A549 (cell line): ENCODE results near the gene ACBD6.

ENCODE experiments used
- CEBPB ChIP-seq, 2 experiments: fragments of >200 bp in 1 of 2; sonication (Bioruptor Twin) in 1 of 2; formaldehyde crosslinking in 1 of 2; IDR thresholded peaks; 2 replicates each; pipeline ENCODE4 v1.6.1; 2012 to 2016
- EP300 ChIP-seq, 2 experiments: fragments of >200 bp; sonication (Bioruptor Twin); formaldehyde crosslinking; IDR thresholded peaks; 2 replicates in 1 of 2; 3 replicates in 1 of 2; pipeline ENCODE4 v1.6.1; 2016 to 2017
- GATA3 ChIP-seq: IDR thresholded peaks from 2 replicates; pipeline ENCODE4 v1.6.1; 2012; ENCODE audit warnings: borderline replicate concordance
- KDM1A ChIP-seq: fragments of 200-600 bp; sonication (generic); IDR thresholded peaks from 2 replicates; pipeline ENCODE4 v1.6.1; 2016; ENCODE audit warnings: low read depth, mild to moderate bottlenecking
- KDM5A ChIP-seq: fragments of 200-600 bp; sonication (generic); IDR thresholded peaks from 2 replicates; pipeline ENCODE4 v1.6.1; 2016; ENCODE audit warnings: antibody characterized with exemption, mild to moderate bottlenecking
- MAFK ChIP-seq: fragments of 450-650 bp; IDR thresholded peaks from 2 replicates; pipeline ENCODE4 v1.6.1; 2014; ENCODE audit not compliant: partially characterized antibody
- MAZ ChIP-seq: fragments of 150-350 bp; IDR thresholded peaks from 2 replicates; pipeline ENCODE4 v1.6.1; 2014; ENCODE audit warnings: antibody characterized with exemption, low read depth, low read length, borderline replicate concordance
- POLR2A ChIP-seq: IDR thresholded peaks from 2 replicates; pipeline ENCODE4 v1.6.1; 2012; ENCODE audit warnings: mild to moderate bottlenecking, low read length
- SMC3 ChIP-seq: fragments of >200 bp; sonication (Bioruptor Twin); formaldehyde crosslinking; IDR thresholded peaks from 3 replicates; pipeline ENCODE4 v1.6.1; 2018; ENCODE audit warnings: inconsistent platforms
- TF ChIP-seq, protein P1 (sequence below): fragments of 200-600 bp; sonication (generic); IDR thresholded peaks from 2 replicates; pipeline ENCODE4 v1.6.1; 2016; ENCODE audit warnings: antibody characterized with exemption, mild to moderate bottlenecking, moderate library complexity
- TF ChIP-seq, protein P2 (sequence below): fragments of >200 bp; sonication (Bioruptor Twin); formaldehyde crosslinking; IDR thresholded peaks from 3 replicates; pipeline ENCODE4 v1.5.1; 2016
- TF ChIP-seq, protein P3 (sequence below): fragments of 250-450 bp; sonication (Bioruptor Pico); IDR thresholded peaks from 2 replicates; pipeline ENCODE4 v1.5.0; 2021; ENCODE audit warnings: mild to moderate bottlenecking, moderate library complexity, borderline replicate concordance
- TF ChIP-seq, protein P4 (sequence below): IDR thresholded peaks from 2 replicates; pipeline ENCODE4 v1.6.1; 2012

GRCh38 chr1:180501865-180502360, 464 bp downstream of the ACBD6 start:
- TF ChIP-seq CEBPB (IDR thresholded peaks at IDR 0.05) (no peak), MAZ (no peak), POLR2A (no peak), MAFK (no peak), KDM1A (no peak), GATA3 (no peak), KDM5A (no peak), EP300 (IDR thresholded peaks at IDR 0.05) (no peak), SMC3 (no peak)
- TF ChIP-seq, protein P1, sequence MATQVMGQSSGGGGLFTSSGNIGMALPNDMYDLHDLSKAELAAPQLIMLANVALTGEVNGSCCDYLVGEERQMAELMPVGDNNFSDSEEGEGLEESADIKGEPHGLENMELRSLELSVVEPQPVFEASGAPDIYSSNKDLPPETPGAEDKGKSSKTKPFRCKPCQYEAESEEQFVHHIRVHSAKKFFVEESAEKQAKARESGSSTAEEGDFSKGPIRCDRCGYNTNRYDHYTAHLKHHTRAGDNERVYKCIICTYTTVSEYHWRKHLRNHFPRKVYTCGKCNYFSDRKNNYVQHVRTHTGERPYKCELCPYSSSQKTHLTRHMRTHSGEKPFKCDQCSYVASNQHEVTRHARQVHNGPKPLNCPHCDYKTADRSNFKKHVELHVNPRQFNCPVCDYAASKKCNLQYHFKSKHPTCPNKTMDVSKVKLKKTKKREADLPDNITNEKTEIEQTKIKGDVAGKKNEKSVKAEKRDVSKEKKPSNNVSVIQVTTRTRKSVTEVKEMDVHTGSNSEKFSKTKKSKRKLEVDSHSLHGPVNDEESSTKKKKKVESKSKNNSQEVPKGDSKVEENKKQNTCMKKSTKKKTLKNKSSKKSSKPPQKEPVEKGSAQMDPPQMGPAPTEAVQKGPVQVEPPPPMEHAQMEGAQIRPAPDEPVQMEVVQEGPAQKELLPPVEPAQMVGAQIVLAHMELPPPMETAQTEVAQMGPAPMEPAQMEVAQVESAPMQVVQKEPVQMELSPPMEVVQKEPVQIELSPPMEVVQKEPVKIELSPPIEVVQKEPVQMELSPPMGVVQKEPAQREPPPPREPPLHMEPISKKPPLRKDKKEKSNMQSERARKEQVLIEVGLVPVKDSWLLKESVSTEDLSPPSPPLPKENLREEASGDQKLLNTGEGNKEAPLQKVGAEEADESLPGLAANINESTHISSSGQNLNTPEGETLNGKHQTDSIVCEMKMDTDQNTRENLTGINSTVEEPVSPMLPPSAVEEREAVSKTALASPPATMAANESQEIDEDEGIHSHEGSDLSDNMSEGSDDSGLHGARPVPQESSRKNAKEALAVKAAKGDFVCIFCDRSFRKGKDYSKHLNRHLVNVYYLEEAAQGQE, result no peak
- TF ChIP-seq, protein P2, sequence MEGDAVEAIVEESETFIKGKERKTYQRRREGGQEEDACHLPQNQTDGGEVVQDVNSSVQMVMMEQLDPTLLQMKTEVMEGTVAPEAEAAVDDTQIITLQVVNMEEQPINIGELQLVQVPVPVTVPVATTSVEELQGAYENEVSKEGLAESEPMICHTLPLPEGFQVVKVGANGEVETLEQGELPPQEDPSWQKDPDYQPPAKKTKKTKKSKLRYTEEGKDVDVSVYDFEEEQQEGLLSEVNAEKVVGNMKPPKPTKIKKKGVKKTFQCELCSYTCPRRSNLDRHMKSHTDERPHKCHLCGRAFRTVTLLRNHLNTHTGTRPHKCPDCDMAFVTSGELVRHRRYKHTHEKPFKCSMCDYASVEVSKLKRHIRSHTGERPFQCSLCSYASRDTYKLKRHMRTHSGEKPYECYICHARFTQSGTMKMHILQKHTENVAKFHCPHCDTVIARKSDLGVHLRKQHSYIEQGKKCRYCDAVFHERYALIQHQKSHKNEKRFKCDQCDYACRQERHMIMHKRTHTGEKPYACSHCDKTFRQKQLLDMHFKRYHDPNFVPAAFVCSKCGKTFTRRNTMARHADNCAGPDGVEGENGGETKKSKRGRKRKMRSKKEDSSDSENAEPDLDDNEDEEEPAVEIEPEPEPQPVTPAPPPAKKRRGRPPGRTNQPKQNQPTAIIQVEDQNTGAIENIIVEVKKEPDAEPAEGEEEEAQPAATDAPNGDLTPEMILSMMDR, result no peak
- TF ChIP-seq, protein P3, sequence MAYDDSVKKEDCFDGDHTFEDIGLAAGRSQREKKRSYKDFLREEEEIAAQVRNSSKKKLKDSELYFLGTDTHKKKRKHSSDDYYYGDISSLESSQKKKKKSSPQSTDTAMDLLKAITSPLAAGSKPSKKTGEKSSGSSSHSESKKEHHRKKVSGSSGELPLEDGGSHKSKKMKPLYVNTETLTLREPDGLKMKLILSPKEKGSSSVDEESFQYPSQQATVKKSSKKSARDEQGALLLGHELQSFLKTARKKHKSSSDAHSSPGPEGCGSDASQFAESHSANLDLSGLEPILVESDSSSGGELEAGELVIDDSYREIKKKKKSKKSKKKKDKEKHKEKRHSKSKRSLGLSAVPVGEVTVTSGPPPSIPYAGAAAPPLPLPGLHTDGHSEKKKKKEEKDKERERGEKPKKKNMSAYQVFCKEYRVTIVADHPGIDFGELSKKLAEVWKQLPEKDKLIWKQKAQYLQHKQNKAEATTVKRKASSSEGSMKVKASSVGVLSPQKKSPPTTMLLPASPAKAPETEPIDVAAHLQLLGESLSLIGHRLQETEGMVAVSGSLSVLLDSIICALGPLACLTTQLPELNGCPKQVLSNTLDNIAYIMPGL (CRISPR knock-in tag), result no peak
- TF ChIP-seq, protein P4, sequence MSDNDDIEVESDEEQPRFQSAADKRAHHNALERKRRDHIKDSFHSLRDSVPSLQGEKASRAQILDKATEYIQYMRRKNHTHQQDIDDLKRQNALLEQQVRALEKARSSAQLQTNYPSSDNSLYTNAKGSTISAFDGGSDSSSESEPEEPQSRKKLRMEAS, result no peak
